GM12874 (cell line): Measurements from ENCODE around the gene PLCL2.

Experiments
- TF ChIP-seq, protein P1 (sequence below): IDR thresholded peaks from 2 replicates; pipeline ENCODE4 v1.5.1; 2011; ENCODE audit warnings: low read depth, mild to moderate bottlenecking, control low read depth, low read length, moderate library complexity; ENCODE audit not compliant: insufficient read depth

PLCL2 gene

GRCh38 chr3:16907243-16907642 lies 22.5 kb downstream of the PLCL2 start:
- TF ChIP-seq, protein P1, sequence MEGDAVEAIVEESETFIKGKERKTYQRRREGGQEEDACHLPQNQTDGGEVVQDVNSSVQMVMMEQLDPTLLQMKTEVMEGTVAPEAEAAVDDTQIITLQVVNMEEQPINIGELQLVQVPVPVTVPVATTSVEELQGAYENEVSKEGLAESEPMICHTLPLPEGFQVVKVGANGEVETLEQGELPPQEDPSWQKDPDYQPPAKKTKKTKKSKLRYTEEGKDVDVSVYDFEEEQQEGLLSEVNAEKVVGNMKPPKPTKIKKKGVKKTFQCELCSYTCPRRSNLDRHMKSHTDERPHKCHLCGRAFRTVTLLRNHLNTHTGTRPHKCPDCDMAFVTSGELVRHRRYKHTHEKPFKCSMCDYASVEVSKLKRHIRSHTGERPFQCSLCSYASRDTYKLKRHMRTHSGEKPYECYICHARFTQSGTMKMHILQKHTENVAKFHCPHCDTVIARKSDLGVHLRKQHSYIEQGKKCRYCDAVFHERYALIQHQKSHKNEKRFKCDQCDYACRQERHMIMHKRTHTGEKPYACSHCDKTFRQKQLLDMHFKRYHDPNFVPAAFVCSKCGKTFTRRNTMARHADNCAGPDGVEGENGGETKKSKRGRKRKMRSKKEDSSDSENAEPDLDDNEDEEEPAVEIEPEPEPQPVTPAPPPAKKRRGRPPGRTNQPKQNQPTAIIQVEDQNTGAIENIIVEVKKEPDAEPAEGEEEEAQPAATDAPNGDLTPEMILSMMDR, result no peak

- TF ChIP-seq, protein P1, result no peak
Observed at GRCh38 chr3:16908016-16908807, 23.5 kb downstream of the PLCL2 start.

GRCh38 chr3:16908896-16909295 lies 24.1 kb downstream of the PLCL2 start:
- TF ChIP-seq, protein P1, result no peak

GRCh38 chr3:16909802-16910201 lies 25.0 kb downstream of the PLCL2 start:
- TF ChIP-seq, protein P1, result no peak

DNA sequence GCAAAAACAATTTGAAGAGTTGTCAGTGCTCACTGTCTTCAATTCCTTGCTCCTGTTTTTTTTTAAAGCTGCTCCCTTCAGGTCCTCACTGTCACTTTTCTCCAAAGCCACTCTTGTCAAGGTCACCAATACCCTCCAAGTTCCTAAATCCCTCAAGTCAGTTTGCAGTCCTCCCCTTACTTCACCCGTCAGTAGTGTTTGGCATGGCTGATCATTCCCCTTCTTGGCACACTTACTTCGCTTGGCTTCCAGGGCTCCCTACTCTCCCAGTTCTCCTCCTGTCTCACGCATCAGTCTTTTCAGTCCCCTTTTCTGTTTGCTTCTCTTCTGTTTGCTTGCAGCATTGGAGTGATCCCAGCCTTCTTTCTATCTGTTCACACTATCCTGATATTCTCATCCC lies 25.5 kb downstream of the PLCL2 start:
- TF ChIP-seq, protein P1, result no peak

GRCh38 chr3:16911916-16912315 lies 27.2 kb downstream of the PLCL2 start:
- TF ChIP-seq, protein P1, result no peak

- TF ChIP-seq, protein P1, result no peak
Observed at GRCh38 chr3:16912400-16913263, 27.9 kb downstream of the PLCL2 start.
